GM23338 (cell line): Measurements from ENCODE around the gene PCSK5.

Experiments
- EZH2phosphoT487 ChIP-seq: fragments of 200-600 bp; sonication (generic); IDR thresholded peaks from one replicate; pipeline ENCODE4 v1.8.1; 2018; ENCODE audit warnings: antibody characterized with exemption; ENCODE audit not compliant: unreplicated experiment
- POLR2AphosphoS5 ChIP-seq: IDR thresholded peaks from 2 replicates; pipeline ENCODE4 v1.6.1; 2016; ENCODE audit warnings: antibody characterized with exemption, low read depth
- TF ChIP-seq, protein P1 (sequence below), 2 experiments: fragments of 200-600 bp in 1 of 2; sonication (generic) in 1 of 2; conservative IDR thresholded peaks; 2 replicates each; pipeline versions ENCODE4 v1.5.1 to v1.6.1; 2016 to 2017; ENCODE audit warnings: antibody characterized with exemption in 2 of 2, low read depth in 2 of 2, mild to moderate bottlenecking in 2 of 2, moderate library complexity in 1 of 2

- TF ChIP-seq, protein P1, sequence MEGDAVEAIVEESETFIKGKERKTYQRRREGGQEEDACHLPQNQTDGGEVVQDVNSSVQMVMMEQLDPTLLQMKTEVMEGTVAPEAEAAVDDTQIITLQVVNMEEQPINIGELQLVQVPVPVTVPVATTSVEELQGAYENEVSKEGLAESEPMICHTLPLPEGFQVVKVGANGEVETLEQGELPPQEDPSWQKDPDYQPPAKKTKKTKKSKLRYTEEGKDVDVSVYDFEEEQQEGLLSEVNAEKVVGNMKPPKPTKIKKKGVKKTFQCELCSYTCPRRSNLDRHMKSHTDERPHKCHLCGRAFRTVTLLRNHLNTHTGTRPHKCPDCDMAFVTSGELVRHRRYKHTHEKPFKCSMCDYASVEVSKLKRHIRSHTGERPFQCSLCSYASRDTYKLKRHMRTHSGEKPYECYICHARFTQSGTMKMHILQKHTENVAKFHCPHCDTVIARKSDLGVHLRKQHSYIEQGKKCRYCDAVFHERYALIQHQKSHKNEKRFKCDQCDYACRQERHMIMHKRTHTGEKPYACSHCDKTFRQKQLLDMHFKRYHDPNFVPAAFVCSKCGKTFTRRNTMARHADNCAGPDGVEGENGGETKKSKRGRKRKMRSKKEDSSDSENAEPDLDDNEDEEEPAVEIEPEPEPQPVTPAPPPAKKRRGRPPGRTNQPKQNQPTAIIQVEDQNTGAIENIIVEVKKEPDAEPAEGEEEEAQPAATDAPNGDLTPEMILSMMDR (conservative IDR thresholded peaks at IDR 0.05; ENCODE audit: low read depth in 2 of 2), result no peak
- TF ChIP-seq POLR2AphosphoS5 (no peak), EZH2phosphoT487 (no peak)
Observed at GRCh38 chr9:76363032-76363395, 472.5 kb downstream of the PCSK5 start.
